ENCODE data around the gene PYGL. TPM values are rescaled to one million over a fixed set of nuclear protein-coding genes. Genes with fewer than 3 reads are reported as not detected.
A peak's percentile ranks its signal among the peaks of the same experiment; 100 is the strongest.

Gene PYGL
- total and polyA plus RNA-seq, 3 donors from 2014 or later = 12.7 to 16.5 (median 14.3) TPM

DNA sequence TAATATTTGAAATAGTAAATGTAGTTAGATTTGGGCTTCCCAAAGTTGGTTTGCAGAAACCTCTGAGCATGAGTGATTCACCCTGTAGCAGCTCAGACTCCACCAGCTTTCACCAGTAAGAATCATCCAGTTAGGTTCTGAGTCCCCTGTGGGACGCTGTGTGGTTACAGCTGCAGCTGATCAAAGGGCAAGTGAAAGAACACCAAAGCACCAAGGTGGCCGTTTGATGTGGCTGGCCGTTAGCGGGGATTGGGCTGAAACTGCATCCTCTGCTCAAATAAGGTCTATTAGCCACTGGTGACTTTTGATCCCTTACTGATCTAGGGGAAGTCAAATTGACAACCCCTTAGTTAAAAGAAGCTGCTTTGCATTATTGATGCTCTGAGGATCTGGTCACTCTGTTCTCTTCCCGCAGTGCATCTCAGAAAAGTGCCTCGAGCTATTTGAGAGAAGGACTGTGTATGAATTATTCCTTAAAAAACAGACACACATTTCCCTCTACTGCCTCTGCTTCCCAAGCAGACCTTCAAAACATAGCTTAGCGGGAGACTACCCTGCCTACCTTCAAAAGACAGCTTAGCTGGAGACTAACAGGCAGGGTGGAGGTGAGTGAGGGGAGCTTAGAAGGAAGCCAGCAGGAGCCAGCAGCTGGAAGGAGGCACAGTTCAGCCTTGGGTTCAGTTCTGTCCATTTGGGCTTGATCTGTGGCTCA, 68.8 kb downstream of the PYGL start:
- TF ChIP-seq POLR2A (IDR thresholded peaks at IDR 0.05) (no peak), CTCF (IDR thresholded peaks at IDR 0.05) (no peak)
- Histone ChIP-seq H3K4me3 (no peak overlapping the region), H3K9me3 (no peaks in the 10 kb centered on the region), H3K27ac (no peak overlapping the region), H3K27me3 (no peaks in the 10 kb centered on the region), H3K4me1 (peaks cover 3% of the 10 kb centered on the region), H3K36me3 (ENCODE audit: low read depth, missing control alignments) (no peaks in the 10 kb centered on the region)
- DNase-seq = no peak
- intact Hi-C loops (cut with DNase I; ENCODE audit: low total_unique reads) = no loop called here
- WGBS, 2 donors = 59 to 71% methylated on average over 7 of the region's 7 CpGs

DNA sequence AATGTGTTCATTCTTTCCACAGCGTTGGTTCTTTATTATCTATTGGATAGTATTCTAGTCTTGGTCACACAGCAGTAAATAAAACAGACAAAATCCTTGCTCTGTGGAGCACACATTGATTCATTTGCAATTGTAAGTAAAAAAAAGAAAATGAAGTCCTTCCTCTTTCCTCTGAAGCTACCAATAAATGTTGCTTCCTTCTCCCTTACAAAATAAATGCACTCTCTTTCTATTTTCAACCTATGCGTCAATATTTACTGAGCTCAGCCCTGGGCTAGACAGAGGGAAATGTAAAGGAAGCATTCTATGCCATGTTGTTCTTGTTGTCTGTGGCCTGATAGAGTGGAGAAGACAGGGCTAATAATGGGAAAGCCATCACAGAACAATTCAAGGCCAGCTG, 69.5 kb downstream of the PYGL start:
- Histone ChIP-seq H3K9me3 (no peaks in the 10 kb centered on the region), H3K27me3 (no peaks in the 10 kb centered on the region), H3K27ac (no peak overlapping the region), H3K36me3 (ENCODE audit: low read depth, missing control alignments) (no peaks in the 10 kb centered on the region), H3K4me3 (no peak overlapping the region), H3K4me1 (peaks cover 3% of the 10 kb centered on the region)
- no peak for DNase-seq
- TF ChIP-seq CTCF (IDR thresholded peaks at IDR 0.05) = no peak
- TF ChIP-seq POLR2A (IDR thresholded peaks at IDR 0.05) = no peak
- 51 to 76% methylated on average over 2 of the region's 2 CpGs for WGBS, 2 donors
- intact Hi-C loops (cut with DNase I; ENCODE audit: low total_unique reads) = no loop called here

- Histone ChIP-seq H3K27ac (no peak within 1 kb of the TSS), H3K4me3 (peak within 1 kb of the TSS in 1 of 2 donors; percentile 23), H3K27me3 (no peaks in the 10 kb centered on the region), H3K4me1 (peaks cover 3% of the 10 kb centered on the region), H3K9me3 (no peaks in the 10 kb centered on the region), H3K36me3 (ENCODE audit: low read depth, missing control alignments) (no peaks in the 10 kb centered on the region)
- 7 to 13% methylated on average over 16 to 63 of the region's 63 CpGs for WGBS, 2 donors
- intact Hi-C loops (cut with DNase I; ENCODE audit: low total_unique reads) = no loop called here
- TF ChIP-seq CTCF (IDR thresholded peaks at IDR 0.05) (no peak), POLR2A (IDR thresholded peaks at IDR 0.05) (no peak)
- DNase-seq = no peak
These were observed 72.2 kb downstream of the PYGL start, which contains the start of gene ABHD12B for GRCh38 chr14:50871914-50872732. ABHD12B (plus strand) TSS chr14:50872053; CDS start chr14:50872175, 122 bp downstream.

DNA sequence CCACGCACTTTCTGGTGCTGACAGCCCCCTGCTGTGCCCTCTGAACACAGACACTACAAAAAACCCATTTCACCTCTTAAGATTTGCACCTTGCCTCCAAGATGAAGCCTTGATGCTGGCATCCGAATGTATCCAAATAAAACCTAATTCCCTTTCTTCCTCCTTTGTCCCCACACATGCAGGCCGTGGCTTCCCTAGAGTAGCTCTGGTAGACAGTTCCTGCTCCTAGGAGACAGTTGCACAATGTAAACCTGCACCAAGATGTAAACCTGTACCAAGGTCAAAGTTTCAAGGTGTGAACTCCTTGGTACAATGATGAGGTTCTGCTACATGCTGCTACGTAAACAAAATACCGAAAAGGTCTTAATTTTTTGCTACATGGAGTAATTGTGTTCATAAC, 73.1 kb downstream of the PYGL start:
- WGBS, 2 donors = 74 to 81% methylated on average over 5 of the region's 5 CpGs
- no peaks in the 10 kb centered on the region for H3K9me3 ChIP-seq
- no peak for DNase-seq
- no peak overlapping the region for H3K27ac ChIP-seq
- no peak overlapping the region for H3K4me3 ChIP-seq
- H3K27me3 ChIP-seq = no peaks in the 10 kb centered on the region
- no peaks in the 10 kb centered on the region for H3K36me3 ChIP-seq (ENCODE audit: low read depth, missing control alignments)
- intact Hi-C loops (cut with DNase I; ENCODE audit: low total_unique reads) = no loop called here
- peaks cover 3% of the 10 kb centered on the region for H3K4me1 ChIP-seq
- TF ChIP-seq CTCF (IDR thresholded peaks at IDR 0.05) (no peak), POLR2A (IDR thresholded peaks at IDR 0.05) (no peak)
